HG02763 (cell line): ENCODE data around the gene CYP4F8.
"Not testable (repeated sequence)": the region's sequence is repeated elsewhere in the genome, so short reads cannot be mapped to it uniquely, and the experiment has no call there.

Experiments
- ATAC-seq: cut with Tn5 transposase; IDR thresholded peaks from one replicate; pipeline ENCODE4 v1.9.1; 2021; ENCODE audit warnings: mild to moderate bottlenecking, moderate library complexity; ENCODE audit not compliant: unreplicated experiment

CYP4F8 gene

DNA sequence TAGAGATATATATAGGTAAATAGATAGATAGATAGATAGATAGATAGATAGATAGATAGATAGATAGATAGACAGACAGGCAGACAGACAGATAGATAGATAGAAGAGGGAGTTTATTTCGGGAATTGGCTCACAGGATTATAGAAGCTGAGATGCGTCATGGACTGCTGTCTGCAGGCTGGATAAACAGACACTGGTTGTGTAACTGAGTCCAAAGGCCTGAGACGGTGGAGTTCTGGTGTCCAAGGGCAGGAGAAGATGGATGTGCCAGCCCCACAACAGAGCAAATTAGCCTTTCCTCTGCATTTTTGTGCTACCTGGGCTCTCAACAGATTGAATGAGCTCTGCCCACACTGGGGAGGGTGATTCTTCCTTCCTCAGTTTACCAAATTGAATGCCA is 28.4 kb downstream of the CYP4F8 start:
- no peak for ATAC-seq

- ATAC-seq: no peak
Observed at GRCh38 chr19:15644066-15644741, 29.2 kb downstream of the CYP4F8 start.

DNA sequence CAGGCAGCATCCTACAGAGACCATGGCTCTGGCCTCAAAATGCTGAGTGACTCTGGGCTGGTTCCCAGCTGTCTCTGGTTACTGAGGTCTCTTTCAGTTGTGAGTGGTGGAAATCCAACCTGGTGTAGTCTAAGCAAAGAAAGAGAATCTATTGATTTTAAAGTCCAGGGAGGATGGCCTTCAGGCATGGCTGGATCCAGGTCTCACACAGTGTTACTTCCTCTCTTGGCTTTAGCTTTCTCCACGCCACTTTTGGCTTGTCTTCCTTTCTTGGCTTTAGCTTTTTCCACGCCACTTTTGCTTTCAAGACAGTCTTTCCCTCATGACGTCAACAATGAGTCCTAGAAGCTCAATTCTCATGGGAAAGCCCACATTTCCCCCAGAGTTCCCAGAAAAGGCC is 29.8 kb downstream of the CYP4F8 start:
- ATAC-seq: no peak

DNA sequence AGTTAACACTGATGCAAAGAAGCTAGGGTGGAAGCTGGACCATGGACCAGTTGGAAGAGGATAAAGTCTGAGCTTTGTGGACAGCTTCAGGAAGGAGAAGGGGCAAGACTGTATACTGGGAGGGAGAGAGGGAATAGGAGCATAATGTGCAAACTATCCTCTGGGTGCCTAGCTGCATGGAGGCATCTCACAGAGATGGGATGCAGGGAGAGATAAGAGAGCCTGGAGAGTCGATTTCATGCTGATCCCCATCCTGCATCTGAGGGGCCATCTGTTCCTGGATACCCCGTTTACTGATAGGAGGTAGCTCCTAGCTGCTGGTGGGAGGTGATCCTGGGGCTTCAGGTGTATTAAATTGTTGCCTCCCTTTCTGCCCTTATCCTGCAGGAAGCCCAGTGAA is 34.5 kb downstream of the CYP4F8 start:
- ATAC-seq: no peak

GRCh38 chr19:15650123-15650522 is 35.1 kb downstream of the CYP4F8 start:
- not testable (repeated sequence) for ATAC-seq

GRCh38 chr19:15651791-15652190 is 36.8 kb downstream of the CYP4F8 start:
- ATAC-seq: no peak

- ATAC-seq: no peak
Observed at GRCh38 chr19:15652559-15653278, 37.7 kb downstream of the CYP4F8 start.

- ATAC-seq: no peak
Observed at GRCh38 chr19:15656467-15656866, 41.4 kb downstream of the CYP4F8 start.

GRCh38 chr19:15663247-15663646 is 48.2 kb downstream of the CYP4F8 start:
- ATAC-seq: no peak

- no peak for ATAC-seq
Observed at GRCh38 chr19:15666186-15666585, 51.2 kb downstream of the CYP4F8 start.

- no peak for ATAC-seq
Observed at GRCh38 chr19:15666883-15667282, 51.9 kb downstream of the CYP4F8 start.

- no peak for ATAC-seq
Observed at GRCh38 chr19:15669440-15669839, 54.4 kb downstream of the CYP4F8 start.

DNA sequence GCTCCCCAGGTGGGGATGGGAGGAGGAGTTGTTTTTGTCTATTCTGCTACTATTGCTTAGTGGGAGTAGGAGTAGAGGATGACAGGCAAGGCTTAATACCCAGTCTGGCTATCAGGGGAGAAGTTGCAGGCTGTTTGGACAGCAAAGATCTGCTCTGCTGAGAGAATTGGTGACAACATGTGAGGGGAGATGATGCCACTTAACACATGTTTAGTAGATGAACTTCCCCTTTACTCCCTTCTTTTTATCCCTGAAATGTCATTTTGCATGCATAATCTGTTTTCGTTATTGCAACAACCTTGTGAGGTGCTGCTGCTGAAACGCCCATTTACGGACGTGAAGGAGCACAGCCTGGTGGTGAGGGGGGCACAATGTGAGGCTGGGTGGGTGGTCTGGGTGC is 54.9 kb downstream of the CYP4F8 start:
- no peak for ATAC-seq

DNA sequence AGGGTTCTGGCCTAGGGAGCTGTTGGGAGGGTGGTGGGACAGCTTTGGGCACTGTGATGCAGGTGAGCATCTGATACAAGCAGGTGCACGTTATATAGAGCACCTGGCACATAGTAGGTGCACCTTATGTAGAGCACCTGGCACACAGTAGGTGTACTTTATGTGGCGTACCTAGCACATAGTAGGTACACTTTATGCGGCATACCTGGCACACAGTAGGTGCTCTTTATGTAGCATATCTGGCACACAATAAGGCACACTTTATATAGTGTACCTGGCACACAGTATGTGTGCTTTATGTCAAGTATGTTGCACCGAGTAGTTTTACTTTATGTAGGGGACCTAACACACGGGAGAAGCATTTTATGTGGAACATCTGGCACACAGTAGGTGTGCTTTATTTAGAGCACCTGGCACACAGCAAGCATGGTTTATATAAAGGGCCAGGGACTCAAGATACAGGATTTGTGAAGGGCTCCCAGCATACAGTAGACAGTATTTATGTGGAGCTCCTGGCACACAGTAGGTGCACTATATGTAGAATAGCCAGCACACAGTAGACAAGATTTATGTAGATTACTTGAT is 56.3 kb downstream of the CYP4F8 start:
- ATAC-seq: no peak

GRCh38 chr19:15671891-15672579 is 57.0 kb downstream of the CYP4F8 start:
- ATAC-seq: no peak

- ATAC-seq: no peak
Observed at GRCh38 chr19:15672580-15673175, 57.7 kb downstream of the CYP4F8 start, which contains the start of gene CYP4F12. Gene CYP4F12, plus strand, starts transcription at chr19:15673087. Its CDS starts 443 bp downstream, at chr19:15673530.

- no peak for ATAC-seq
Observed at GRCh38 chr19:15673176-15673654, 58.2 kb downstream of the CYP4F8 start.

GRCh38 chr19:15675560-15675959 is 60.5 kb downstream of the CYP4F8 start:
- ATAC-seq: no peak

- ATAC-seq: no peak
Observed at GRCh38 chr19:15679089-15679488, 64.1 kb downstream of the CYP4F8 start.

DNA sequence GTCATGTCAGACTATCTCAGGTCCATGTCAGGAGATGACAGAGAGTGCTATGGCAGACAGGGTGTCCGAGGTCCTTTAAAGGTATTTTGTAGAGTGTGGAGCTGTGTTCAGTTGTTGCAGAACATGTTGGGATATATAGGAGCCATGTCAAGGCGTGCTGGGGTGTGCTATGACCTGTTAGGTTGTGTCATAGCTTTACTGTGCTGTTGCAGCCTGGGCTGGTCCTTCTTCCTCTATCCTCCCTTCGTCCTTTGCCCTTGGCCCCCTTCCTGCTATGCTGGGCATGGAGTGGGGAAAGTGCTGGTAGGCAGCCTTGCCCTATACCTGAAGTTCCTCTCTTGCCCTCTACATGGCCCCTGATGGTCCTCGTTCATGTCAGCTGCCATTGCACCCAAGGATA is 64.8 kb downstream of the CYP4F8 start:
- not testable (repeated sequence) for ATAC-seq
